ENCODE measurements around the gene ZNF324.

DNA sequence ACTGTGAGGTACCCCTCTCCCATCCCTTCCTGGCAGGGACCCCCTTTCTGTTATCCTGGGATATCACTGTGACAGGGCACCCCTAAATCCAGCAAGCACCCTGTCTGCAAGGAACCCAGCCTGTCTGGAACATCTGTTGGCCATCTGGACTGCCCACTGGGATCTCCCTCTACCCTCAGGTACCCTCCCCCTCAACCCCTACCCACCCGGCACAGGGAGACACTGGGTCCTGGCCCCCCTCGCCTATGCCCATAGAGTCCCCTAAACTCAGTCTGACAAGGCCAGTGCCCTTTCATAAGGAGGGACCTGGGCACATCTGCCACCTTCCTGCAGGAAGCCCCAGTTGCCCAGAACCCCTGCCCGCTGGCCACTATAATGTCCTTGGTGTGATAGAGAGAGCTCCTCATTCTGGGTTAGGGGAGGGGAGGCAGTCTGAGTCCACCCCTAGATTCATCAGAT lies 47.7 kb downstream of the ZNF324 start:
- no peak for TF ChIP-seq ATF7 (IDR thresholded peaks at IDR 0.05)
- TF ChIP-seq ATF7 (CRISPR knock-in tag; IDR thresholded peaks at IDR 0.05) = no peak
- no peak for TF ChIP-seq PATZ1 (CRISPR knock-in tag; IDR thresholded peaks at IDR 0.05)
- TF ChIP-seq, protein P1, sequence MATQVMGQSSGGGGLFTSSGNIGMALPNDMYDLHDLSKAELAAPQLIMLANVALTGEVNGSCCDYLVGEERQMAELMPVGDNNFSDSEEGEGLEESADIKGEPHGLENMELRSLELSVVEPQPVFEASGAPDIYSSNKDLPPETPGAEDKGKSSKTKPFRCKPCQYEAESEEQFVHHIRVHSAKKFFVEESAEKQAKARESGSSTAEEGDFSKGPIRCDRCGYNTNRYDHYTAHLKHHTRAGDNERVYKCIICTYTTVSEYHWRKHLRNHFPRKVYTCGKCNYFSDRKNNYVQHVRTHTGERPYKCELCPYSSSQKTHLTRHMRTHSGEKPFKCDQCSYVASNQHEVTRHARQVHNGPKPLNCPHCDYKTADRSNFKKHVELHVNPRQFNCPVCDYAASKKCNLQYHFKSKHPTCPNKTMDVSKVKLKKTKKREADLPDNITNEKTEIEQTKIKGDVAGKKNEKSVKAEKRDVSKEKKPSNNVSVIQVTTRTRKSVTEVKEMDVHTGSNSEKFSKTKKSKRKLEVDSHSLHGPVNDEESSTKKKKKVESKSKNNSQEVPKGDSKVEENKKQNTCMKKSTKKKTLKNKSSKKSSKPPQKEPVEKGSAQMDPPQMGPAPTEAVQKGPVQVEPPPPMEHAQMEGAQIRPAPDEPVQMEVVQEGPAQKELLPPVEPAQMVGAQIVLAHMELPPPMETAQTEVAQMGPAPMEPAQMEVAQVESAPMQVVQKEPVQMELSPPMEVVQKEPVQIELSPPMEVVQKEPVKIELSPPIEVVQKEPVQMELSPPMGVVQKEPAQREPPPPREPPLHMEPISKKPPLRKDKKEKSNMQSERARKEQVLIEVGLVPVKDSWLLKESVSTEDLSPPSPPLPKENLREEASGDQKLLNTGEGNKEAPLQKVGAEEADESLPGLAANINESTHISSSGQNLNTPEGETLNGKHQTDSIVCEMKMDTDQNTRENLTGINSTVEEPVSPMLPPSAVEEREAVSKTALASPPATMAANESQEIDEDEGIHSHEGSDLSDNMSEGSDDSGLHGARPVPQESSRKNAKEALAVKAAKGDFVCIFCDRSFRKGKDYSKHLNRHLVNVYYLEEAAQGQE (IDR thresholded peaks at IDR 0.05; ENCODE audit: borderline replicate concordance in 1 of 2, low read depth in 1 of 2, low read length in 2 of 2) = no peak
- no peak for TF ChIP-seq MXI1 (IDR thresholded peaks at IDR 0.05; ENCODE audit: borderline replicate concordance, low read depth, low read length)
- no peak for TF ChIP-seq POLR2A (IDR thresholded peaks at IDR 0.05; ENCODE audit: insufficient read depth in 1 of 2, low read depth in 2 of 2, low read length in 2 of 2)
- no peak for TF ChIP-seq ZBTB21 (CRISPR knock-in tag; IDR thresholded peaks at IDR 0.05)
